GM12801 (cell line): ENCODE data around the gene SECTM1.

Source experiments
- TF ChIP-seq, protein P1 (sequence below): IDR thresholded peaks from one replicate; pipeline ENCODE4 v1.5.1; 2011; ENCODE audit warnings: control low read depth; ENCODE audit not compliant: insufficient read length; ENCODE audit errors: extremely low read depth

The SECTM1 gene

DNA sequence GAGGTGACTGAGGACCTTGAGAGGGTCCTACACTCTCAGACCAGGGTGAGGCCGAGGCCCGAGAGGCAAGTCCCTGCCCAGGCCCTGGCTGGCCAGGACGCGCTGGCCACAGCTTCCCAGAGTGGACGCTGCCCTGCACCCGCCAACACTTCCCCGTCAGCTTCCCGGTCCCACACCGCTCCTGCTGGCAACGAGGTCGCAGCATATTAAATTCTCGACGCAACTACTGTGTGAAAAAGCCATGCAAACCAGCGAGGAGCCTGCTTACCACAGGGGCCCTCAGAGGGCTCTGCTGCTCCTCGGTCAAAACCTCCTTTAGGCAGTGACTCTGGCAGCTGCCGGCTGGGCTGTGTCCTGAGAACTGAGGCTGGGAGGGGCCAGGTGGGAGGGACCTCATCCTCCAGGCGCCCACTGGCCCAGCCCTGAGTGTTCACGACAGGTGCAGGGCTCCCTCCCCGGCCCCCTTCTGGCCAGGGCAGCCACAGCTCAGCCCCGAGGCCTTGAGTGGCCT, 23.3 kb upstream of the SECTM1 start:
- TF ChIP-seq, protein P1, sequence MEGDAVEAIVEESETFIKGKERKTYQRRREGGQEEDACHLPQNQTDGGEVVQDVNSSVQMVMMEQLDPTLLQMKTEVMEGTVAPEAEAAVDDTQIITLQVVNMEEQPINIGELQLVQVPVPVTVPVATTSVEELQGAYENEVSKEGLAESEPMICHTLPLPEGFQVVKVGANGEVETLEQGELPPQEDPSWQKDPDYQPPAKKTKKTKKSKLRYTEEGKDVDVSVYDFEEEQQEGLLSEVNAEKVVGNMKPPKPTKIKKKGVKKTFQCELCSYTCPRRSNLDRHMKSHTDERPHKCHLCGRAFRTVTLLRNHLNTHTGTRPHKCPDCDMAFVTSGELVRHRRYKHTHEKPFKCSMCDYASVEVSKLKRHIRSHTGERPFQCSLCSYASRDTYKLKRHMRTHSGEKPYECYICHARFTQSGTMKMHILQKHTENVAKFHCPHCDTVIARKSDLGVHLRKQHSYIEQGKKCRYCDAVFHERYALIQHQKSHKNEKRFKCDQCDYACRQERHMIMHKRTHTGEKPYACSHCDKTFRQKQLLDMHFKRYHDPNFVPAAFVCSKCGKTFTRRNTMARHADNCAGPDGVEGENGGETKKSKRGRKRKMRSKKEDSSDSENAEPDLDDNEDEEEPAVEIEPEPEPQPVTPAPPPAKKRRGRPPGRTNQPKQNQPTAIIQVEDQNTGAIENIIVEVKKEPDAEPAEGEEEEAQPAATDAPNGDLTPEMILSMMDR = no peak

DNA sequence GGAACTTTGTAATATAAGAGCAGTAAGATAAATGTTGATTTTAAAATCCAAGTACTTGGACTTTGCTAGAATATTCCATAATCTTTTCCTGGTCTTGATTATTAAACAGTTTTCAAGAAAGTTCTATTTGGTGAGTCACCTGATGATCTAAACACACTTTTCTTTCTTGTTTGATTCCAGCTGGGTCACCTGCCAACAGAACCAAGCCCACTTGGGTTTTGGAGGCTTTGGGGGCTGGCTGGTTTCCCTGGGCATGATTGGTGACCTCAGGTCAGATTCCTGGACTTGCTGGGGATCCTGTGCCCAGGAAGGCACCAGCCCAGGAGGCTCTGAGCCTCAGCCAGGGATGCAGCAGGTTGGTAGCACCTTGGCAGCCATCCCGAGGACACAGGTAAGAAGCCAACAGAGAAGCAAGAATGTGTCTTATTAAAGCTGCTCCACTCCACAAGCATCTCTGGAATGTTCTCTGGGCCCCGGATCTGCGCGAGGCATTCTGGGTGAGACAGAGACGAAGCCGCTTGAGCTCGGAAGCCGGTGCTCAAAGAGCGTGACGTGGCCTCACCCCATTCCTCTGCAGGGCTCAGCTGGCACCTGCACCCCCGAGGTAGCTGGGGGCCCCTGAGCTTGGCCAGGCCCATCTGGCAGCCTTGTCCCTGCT, 22.3 kb upstream of the SECTM1 start:
- TF ChIP-seq, protein P1 = no peak

DNA sequence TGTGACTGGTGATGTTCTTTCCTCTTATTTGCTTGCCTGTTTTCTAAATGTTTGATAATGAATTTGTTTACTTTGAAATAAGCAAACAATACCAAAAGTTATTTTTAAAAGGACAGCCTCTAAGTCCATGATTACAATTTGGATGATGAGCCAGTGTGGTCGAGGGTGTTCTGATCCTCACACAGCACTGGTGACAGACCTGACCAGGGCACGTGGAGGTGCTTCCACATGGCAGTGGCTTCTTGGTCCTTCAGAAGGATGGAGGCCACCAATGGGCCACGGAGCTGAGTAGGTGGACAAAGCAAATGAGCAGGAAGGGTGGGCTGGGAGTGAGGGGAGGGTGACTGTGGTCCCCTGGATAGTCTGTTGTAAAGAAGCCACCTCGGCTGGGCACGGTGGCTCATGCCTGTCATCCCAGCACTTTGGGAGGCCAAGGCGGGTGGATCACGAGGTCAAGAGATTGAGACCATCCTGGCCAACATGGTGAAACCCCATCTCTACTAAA, 21.3 kb upstream of the SECTM1 start:
- TF ChIP-seq, protein P1 = no peak

DNA sequence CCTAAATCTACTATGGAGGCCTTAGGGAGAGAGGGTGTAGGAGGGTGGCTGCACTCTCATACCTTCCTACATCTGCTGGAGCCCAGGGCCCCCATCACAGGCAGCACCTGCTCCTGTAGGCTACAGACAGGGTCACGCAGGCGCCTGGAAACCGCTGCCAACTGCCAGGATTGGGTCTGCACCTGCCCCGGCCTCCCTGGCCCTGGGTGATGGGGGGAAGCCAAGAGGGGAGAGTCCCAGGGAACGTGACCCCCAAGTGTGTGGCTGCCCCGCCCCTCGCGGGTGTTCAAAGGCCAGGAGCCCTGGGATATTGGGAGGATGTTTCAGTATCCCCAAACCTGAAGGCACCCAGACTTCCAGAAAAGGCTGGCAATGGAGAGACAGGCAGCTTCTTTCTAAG, 19.9 kb upstream of the SECTM1 start:
- TF ChIP-seq, protein P1 = no peak

DNA sequence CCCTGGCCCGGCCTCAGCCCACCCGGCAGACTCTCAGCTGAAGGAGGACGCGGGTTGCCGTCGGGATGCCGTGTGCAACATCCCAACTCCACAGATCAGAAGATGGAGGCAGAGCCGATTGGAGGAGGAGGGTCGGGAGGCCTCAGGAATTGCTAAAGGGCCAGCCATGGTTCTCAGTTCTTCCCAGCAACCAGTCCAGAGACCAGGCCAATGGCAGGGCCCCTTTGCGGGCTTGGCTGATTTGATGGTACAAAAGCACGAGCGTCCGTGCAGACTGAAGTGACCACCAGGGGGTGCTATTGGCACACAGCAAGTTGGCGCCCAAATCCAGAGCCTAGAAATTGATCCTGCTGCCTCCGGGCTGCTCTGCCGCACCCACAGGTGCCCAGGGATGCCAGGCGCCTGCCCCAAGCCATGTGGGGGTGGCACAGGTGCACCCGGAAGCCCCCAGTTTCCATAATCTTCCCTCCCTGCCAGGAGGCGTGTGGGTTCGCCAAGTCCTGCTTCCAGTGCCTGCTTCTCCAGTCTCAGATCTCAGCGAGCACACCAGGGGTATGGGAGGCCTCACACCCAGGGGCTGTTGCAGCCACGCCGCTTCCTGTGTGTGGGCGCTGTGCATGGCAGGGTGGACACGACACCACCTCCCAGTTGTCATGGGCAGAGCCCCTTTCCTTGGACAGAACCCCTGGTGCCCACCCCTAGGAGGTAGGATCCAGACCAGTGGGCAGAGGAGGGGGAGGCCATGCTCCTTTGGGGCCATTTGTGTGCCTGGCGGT, 18.3 kb upstream of the SECTM1 start:
- TF ChIP-seq, protein P1 = peak; percentile 52

DNA sequence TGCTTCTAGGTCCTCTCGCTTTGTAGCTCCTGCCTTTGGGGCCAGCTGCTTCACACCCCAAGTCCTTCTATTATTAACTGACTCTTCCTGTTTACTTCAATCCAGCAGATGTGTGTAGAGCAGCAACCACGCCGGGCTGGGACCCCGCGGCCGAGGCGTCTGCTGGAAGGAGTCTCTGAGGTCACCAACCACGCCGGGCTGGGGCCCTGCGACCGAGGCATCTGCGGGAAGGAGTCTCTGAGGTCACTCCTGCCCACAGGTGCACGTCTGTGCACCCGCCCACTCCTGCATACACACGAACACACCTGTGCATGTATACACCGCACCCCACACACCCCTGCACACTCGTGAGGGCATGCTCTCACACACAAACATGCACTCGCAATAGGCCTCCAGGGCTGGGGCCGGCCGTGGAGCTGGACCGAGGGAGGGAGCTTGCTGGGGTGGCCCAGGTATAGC, 17.7 kb upstream of the SECTM1 start:
- TF ChIP-seq, protein P1 = no peak

DNA sequence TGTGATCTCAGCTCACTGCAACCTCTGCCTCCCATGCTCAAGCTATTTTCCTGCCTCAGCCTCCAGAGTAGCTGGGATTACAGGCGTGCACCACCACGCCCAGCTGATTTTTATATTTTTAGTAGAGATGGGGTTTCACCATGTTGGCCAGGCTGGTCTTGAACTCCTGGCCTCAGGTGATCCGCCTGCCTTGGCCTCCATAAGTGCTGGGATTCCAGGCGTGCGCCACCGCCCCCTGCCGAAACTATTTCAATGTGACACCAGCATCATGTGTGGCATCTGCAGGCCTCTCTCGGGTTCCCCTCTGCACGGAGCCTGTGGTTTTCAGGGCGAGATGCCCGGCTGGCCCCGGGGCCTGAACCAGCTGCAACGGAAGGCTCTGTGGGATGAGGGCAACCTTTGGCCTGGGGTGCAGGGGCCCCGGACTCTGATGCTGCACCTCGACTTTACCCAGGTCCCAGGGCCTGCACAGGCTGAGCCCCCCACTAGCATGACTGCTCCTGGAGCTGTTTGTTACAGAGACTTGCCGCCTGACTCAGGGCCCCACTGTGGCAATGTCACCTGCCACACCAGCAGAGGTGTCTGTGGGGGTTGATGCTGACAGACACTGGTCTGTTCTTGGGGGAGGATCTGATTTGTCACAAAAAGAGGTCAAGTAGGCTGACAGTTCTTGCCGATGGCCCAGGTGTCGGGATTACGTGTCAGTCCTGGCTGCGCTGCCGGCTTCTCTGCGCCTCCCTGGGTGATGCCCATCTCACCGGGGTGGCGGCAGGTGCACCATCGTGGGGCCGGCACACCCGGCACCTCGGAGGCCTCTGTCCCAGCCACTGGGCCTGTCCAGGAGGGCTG, 16.8 kb upstream of the SECTM1 start:
- TF ChIP-seq, protein P1 = no peak
